GM21529 (cell line): ENCODE data around the gene GGNBP2.
"Not testable (repeated sequence)": the region's sequence is repeated elsewhere in the genome, so short reads cannot be mapped to it uniquely, and the experiment has no call there.

Source experiments
- ATAC-seq: cut with Tn5 transposase; IDR thresholded peaks from one replicate; pipeline ENCODE4 v1.9.1; 2021; ENCODE audit not compliant: unreplicated experiment

The GGNBP2 gene

DNA sequence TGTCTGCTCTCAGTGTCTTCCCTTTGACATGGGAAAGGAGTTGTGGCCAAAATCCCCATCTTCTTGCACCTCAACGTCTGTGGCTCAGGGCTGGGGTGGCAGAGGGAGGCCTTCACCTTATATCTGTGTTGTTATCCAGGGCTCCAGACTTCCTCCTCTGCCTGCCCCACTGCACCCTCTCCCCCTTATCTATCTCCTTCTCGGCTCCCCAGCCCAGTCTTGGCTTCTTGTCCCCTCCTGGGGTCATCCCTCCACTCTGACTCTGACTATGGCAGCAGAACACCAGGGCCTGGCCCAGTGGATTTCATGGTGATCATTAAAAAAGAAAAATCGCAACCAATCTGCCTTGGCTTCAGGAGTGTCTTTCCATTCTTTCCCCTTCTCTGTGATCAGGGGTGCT is 55.7 kb downstream of the GGNBP2 start:
- no peak for ATAC-seq

DNA sequence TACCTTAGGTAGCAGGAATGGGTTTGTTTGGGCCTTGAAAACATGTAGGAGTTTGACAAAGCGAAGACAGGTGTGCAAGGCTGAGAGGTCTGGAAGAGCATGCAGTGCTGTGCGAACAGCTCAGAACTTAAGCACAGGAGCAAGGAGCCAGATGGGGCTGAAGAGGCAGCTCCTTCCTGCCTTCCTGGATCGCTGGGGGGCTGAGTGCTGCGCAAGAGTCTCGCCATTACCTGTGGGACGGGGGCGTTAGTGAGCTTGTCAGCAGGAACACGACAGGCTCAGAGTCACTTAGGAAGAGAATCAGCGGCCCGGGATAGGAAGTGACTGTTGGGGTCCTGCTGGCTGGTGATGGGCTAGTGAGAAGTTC is 56.2 kb downstream of the GGNBP2 start:
- peak; percentile 23 for ATAC-seq

DNA sequence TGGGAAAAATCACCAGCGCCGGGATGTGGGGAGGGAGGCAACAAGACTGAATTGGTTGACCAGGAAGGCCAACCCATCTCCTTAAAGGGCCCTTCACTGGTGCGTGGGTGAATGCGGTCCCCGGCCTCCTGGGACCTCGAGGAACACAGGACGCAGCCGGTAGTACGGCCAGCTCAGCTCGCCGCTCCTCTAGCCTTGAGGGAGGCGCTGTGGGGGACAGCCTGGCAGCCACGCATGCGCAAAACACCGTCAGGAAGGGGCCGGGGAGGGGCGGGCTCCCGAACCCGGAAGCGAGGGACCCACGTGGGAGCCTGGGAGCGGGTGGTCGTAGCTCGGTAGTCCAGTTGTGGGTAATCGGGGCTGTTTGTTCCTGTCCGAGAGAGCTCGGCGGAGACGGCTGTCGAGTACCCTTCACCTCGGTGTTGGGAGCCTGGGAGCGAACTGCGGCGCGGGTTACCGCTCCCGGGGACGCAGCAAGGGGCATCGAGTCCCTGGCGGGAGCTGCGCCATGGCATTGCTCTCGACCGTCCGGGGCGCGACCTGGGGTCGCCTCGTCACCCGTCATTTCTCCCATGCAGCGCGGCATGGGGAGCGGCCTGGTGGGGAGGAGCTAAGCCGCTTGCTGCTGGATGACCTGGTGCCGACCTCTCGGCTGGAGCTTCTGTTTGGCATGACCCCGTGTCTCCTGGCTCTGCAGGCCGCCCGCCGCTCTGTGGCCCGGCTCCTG is 56.7 kb downstream of the GGNBP2 start, which contains the start of gene MRM1:
Gene MRM1, plus strand, starts transcription at position 281 of the 727 bp plus-strand sequence. Its CDS starts 228 bp downstream, at position 509.
- peak; percentile 78 for ATAC-seq

DNA sequence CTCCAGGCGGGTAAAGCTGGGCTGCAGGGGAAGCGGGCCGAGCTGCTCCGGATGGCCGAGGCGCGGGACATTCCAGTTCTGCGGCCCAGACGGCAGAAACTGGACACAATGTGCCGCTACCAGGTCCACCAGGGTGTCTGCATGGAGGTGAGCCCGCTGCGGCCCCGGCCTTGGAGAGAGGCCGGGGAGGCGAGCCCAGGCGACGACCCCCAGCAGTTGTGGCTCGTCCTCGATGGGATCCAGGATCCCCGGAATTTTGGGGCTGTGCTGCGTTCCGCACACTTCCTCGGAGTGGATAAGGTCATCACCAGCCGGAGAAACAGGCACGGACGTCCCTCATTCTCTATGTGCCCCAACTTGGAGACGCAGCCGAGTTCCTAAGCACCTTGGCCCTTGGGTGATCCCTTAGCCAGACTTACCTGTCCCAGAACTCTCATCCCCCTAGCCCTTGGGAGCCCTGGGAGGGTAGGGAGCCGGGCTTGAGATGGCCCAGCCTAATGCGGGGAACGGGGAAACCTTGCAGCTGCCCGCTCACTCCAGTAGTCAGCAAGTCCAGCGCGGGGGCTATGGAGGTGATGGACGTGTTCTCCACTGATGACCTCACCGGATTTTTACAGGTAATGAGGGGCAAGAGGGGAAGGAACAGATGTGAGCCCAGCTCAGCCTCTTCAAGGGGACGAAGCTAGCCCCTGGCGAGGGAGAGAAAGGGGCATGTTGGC is 57.5 kb downstream of the GGNBP2 start:
- ATAC-seq, result no peak

DNA sequence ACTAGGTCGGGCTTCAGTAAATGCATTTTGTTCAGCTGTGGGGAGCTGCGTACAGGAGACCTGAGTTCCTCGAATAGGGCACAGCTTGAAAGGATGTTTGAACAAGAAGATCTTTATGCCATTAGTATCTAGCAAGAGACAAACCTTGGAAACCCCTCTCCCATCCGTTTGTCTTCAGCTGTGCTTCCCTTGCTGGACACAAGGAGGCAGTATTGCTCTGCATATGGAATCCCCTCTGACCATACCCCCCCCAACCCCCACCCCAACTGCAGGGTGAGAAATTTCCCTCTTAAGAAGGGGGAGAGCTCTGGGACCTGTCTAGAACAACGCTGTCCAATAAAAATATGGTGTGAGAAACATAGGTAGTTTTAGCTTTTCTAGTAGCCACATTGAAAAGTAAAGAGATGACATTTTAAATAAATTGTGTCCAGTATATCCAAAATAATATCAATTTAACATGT is 58.2 kb downstream of the GGNBP2 start:
- no peak for ATAC-seq

DNA sequence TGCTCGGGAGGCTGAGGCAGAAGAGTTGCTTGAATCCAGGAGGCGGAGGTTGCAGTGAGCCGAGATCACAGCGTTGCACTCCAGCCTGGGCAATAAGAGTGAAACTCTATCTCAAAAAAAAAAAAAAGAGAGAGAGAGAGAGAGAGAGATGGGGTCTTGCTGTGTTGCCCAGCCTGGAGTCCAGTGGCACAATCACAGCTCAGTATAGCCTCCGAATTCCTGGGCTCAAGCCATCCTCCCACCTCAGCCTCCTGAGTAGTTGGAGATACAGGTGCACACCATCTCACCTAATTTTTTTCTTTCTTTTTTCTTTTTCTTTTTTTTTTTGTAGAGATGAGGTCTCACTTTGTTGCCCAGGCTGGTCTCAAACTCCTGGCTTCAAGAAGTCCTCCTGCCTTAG is 60.3 kb downstream of the GGNBP2 start:
- ATAC-seq, result not testable (repeated sequence)

DNA sequence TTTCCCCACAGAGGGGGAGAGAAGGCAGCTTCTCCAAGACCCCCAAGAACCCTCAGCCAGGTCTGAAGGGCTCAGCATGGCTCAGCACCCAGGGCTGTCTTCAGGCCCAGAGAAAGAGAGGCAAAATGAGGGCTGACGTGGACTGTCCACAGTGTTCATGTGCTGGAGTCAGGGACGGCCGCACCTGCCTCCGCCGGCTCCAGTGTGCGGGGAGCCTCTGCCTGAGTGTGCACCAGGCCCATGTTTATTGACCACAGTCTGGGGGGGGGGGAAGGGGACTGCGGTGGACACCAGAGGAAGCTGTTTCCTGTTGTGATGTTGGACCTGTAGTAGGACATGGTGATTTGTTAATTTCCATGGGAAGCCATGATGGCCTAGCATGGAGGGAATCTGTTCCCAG is 63.6 kb downstream of the GGNBP2 start:
- ATAC-seq, result no peak

DNA sequence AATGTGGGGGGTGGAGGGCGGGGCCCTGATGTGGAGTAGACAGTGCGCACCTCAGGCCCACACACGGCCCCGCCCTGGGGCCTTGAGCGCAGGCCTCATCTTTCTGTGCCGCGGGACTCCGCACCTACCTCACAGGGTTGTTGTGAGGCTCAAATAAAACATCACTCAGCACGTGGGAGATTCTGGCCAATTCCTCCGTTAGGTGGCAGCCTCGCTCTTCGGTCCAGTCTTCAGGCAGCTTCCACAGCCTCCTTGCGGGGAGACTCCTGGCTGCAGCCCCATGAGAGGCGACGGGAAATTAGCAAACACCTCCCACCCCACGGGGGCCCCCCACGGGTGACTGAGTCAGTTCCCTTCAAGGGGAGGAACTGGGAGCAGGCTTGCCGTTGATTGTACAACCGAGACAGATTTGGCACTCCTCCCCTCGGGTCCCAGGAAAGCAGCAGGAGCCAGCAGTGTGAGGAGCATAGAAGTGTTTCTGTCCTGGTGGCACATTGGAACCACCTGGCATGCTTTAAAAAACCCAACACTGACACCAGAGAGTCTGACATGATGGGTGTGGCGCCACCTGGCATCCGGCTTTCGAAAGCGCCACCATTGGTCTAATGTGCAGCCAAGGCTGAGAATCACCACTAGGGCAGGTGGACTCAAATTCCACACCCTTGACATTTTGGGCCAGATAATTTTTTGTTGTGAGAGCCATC is 64.2 kb downstream of the GGNBP2 start:
- ATAC-seq, result no peak

DNA sequence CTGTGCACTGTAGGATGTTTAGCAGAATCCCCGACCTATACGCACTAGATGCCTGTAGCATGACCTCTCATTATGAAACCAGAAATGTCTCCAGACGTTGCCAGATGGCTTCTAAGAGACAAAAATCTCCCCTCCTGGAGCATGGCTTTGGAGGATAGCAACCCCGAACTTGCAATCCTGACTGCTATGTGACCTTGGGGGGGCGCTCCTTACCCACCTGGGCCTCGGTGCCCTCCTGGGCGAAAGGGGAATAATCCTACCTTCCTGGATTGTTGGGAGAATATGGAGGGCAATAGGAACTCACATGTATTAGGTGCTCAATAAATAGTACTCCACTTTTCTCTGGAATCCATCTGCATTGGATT is 64.8 kb downstream of the GGNBP2 start:
- no peak for ATAC-seq

DNA sequence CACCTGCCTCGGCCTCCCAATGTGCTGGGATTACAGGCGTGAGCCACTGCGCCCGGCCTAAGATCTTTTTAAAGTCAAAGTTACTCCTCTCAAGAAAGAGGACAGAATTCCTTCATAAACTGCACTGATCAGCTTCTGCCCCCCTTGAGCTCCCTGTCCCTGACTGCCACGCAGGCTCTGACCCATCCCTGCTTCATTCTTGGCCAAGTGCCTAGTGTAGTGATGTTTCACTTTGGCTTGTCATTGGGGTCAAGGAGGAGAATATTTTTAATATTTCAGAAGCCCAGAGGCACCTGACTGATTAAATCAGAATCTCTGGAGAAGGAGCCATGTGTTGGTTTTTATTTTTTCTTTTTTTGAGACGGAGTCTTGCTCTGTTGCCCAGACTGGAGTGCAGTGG is 65.8 kb downstream of the GGNBP2 start:
- no peak for ATAC-seq

DNA sequence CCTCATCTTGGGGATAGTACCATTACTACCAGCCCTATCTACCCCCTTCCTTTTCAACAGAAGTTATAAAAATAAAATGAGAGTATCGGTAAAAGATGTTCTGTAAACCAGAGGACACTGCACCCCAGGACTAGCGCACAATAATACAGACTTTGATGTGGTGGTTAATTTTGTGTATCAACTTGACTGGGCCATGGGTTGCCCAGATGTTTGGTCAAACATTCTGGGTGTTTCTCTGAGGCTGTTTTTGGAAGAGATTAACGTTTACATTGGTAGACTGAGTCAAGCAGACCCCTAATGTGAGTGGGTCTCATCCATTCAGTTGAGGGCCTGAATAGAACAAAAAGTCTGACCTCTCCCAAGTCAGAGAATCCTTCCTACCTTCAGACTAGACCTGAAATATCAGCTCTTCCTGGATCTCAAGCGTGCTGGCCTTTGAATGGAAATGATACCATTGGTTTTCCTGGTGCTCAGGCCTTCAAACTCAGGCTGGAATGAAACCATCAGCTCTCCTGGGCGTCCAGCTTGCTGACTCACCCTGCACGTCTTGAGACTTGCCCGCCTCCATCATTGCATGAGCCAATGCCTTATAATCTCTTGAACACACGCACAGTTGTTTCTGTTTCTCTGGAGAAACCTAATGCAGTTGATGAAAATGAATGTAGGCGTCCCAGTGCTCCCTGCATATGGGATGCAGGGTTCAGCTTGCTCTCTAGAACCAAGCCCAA is 66.8 kb downstream of the GGNBP2 start:
- no peak for ATAC-seq

DNA sequence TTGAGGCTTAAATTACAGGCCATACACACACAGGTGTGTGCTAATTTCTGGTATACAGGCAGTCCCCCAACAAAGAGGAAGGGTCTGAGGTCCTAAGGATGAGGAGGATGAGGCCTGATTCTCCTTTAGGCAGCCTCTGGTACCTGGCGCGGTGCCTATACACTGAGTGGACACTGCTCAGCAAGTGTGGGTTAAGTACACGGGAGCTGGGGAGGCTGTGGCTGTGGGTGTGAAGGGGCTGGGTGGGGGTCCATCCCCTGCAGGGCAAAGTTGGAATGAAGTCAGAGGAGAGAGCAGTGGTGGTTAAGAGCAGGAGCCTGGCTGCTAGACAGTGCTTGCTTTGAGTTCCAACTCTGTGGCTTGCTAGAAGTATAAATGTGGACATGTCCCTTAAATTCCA is 67.6 kb downstream of the GGNBP2 start:
- ATAC-seq, result no peak

DNA sequence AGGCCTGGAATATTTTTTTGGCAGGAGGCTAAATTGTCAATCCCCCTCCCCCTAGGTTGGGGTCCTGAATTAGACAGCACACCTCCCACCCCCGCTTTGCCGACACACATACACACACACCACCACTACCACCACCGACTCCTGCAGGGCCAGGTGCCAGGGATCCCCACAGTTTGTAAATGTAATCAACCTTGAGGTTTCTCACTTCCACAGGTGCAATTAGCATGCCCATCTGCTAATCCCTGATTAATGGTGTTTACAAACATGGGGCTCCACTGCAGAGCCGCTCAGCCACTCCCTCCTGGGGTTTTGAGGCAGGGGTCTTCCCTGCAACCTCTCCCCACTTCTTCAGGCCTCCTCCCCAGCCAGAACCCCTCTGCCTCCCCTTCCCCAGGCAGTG is 68.4 kb downstream of the GGNBP2 start:
- ATAC-seq, result no peak

DNA sequence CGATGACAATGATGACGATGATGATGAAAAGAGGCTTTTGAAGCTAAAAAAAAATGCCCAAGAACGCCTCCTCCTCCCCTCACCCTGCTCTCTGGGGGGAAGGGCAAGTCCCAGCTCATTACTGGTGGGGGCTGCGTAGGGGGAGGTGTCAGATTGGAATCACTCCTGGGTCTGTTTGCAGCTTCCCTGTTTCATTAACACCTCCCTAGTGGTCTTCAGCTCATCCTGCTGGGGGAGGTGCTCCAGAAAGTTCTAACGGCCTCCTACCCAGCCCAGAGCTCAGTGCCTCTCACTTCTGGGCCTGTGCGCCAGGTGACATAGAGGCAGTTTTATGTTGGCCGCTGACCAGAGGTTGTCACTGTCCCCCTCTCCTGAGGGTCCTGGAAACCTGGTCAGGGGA is 69.4 kb downstream of the GGNBP2 start:
- no peak for ATAC-seq

DNA sequence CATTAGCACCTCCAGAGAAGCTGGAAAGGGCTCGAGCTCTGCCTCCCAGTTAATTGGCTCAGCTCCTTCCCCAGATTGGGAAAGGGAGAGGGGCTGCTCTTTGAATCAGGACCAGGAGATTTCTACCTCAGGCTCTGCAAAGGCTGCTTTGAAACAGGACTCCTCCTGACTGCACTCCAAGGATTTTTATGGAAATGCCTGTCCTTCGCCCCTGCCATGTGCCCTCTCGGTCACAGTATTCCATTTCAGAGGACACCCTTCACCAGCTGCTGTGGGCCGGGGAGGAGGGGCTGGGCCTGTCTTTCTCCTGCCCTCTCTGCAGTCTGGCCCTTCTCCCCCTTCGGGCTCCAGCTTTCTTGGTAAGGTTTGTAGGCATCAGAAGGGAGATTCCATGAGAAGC is 70.2 kb downstream of the GGNBP2 start:
- ATAC-seq, result no peak

DNA sequence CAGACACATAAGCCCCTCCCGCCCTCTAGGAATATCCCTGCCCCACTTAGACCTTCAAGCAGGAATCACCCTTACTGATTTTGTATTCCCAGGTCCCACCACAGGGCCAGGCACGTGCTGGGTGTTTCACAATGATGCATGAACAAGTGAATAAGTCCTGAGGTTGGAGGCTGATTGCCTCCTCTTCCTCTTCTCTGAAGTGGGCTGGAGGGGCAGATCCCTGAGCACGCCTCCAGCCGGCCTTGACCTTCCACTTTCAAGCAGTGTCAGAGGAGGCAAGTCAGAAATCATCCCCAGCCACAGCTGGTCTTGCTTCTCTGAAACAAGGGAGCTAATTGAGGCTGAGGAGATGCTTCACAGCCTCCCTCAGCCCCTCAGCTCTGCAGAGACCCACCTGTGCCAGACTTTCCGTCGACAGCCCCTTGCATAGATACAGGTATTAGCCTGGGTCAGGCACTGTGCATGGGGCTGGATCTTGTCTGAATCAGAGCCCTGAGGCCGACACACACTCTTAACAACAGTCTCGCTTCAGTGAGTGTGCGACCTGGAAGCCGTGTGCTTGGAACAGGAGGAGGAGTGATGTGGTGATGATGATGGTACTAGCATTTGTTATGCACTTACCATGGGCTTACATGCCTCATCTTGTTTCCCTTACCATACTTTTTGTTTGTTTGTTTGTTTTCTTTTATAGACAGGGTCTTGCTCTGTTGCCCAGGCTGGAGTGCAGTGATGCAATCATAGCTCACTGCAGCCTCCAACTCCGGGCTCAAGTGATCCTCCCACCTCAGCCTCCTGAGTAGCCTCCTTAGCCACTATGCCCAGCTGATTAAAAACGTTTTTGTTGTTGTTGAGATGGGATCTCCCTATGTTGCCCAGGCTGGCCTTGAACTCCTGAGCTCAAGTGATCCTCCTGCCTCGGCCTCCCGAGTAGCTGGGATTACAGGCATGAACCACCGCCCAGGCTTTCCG is 71.6 kb downstream of the GGNBP2 start:
- ATAC-seq, result no peak

DNA sequence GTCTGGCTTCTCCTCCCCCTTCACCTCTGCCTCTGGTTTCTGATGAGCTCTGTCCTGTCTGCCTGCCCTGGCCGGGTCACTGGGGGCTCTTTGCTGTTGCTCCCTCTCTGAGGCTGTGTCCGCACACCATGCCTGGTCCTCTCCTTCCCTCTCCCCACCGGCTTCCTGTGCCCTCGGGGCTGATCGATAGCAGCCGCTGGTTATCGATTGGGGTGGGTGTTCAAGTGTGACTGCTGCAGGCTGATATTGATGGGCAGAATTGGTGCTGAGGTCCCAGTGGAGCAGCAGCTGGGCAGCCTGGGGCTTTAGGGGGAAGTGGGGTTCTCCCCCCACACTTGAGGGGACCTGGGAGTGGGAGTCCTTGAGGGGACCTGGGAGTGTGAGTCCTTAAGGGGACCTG is 73.1 kb downstream of the GGNBP2 start:
- no peak for ATAC-seq

DNA sequence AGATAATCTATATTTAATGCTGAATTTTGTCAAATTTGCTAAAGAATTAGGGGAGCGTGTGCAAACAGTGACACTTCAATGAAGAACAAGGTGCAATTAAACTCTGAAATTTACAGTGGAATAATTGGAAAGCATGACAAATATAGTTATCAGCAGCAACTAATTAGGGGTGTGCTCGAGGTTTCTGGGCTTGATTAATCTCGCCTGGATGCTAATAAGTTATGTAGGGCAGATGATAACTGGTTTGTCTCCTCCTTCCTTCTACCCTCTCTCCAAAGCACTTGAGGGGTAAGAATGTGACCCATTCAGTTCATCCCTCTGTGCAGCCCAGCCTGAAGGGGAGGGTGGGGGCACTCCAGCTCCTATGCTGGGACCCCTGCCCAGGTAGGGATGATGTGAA is 78.6 kb downstream of the GGNBP2 start:
- no peak for ATAC-seq

DNA sequence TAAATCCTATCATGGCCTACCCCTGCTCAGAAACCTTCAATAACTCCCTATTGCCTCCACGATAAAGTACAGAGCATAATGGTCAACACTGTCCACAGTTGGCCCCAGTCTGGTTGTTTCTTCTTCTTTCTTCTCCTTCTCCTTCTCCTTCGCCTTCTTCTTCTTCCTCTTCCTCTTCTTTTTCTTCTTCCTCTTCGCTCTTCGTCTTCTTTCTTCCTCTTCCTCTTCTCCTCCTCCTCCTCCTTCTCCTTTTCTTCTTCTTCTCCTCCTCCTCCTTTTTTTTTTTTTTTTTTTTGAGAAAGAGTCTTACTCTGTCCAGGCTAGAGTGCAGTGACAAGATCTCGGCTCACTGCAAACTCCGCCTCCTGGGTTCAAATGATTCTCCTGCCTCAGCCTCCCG is 80.5 kb downstream of the GGNBP2 start:
- no peak for ATAC-seq

DNA sequence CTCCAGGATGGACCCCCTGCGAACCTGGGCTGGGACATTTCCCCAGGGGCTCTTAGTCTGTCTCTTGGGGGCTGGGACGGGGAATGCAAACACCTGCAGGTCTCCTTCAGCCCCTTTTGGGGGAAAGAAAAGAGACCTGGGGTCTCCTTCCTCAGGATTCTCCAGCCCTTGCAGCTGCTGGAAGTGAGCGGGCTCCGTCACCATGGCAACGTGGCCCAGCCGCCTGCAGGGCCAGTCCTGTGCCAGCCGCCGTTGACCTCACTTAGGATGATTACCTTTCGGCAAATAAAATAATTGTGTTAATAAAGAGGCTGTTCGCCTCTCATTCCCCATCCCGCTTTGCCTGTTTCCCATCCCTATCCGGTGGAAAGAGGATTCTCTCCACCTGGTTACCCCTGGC is 82.4 kb downstream of the GGNBP2 start:
- ATAC-seq, result no peak
